MM.1S (cell line): ENCODE measurements around the gene CA12.

Experiments used
- DNase-seq: peaks from one replicate; pipeline ENCODE4 v3.0.0-alpha.2; 2015
- H2AFZ ChIP-seq: fragments of 300-600 bp; sonication (generic); 2 replicates; pipeline ENCODE4 v1.6.0; 2016; ENCODE audit warnings: antibody characterized with exemption, low read length
- H3F3A ChIP-seq: fragments of 300-600 bp; sonication (generic); 2 replicates; pipeline ENCODE4 v1.6.1; 2016; ENCODE audit warnings: mild to moderate bottlenecking, antibody characterized with exemption, low read length, moderate library complexity, mixed read lengths; ENCODE audit not compliant: insufficient read depth
- H3K27ac ChIP-seq: fragments of 300-600 bp; sonication (generic); 2 replicates; pipeline ENCODE4 v1.5.1; 2016; ENCODE audit warnings: mild to moderate bottlenecking, low read length
- H3K27me3 ChIP-seq: fragments of 300-600 bp; sonication (generic); replicated peaks from 2 replicates; pipeline ENCODE4 v1.6.0; 2016; ENCODE audit warnings: low read length; ENCODE audit not compliant: insufficient read depth
- H3K36me3 ChIP-seq: fragments of 300-600 bp; sonication (generic); replicated peaks from 2 replicates; pipeline ENCODE4 v1.6.1; 2016; ENCODE audit warnings: mild to moderate bottlenecking, low read length, mixed read lengths; ENCODE audit not compliant: insufficient read depth
- H3K4me1 ChIP-seq: fragments of 300-600 bp; sonication (generic); 2 replicates; pipeline ENCODE4 v1.6.1; 2016; ENCODE audit warnings: low read length, mixed read lengths
- H3K4me2 ChIP-seq: fragments of 300-600 bp; sonication (generic); 2 replicates; pipeline ENCODE4 v1.6.0; 2016; ENCODE audit warnings: low read depth, low read length
- H3K4me3 ChIP-seq: fragments of 300-600 bp; sonication (generic); 2 replicates; pipeline ENCODE4 v1.5.1; 2016; ENCODE audit warnings: low read length, mixed read lengths
- H3K79me2 ChIP-seq: fragments of 300-600 bp; sonication (generic); 2 replicates; pipeline ENCODE4 v1.6.1; 2016; ENCODE audit warnings: mixed run types, low read length, mixed read lengths
- H3K9ac ChIP-seq: fragments of 300-600 bp; sonication (generic); 2 replicates; pipeline ENCODE4 v1.6.1; 2016; ENCODE audit warnings: low read length, mixed read lengths
- H3K9me2 ChIP-seq: fragments of 300-600 bp; sonication (generic); replicated peaks from 2 replicates; pipeline ENCODE4 v1.6.1; 2016; ENCODE audit warnings: mild to moderate bottlenecking, low read length, mixed read lengths; ENCODE audit not compliant: insufficient read depth
- H3K9me3 ChIP-seq: fragments of 300-600 bp; sonication (generic); replicated peaks from 2 replicates; pipeline ENCODE4 v1.6.1; 2016; ENCODE audit warnings: mild to moderate bottlenecking, low read length, mixed read lengths; ENCODE audit not compliant: insufficient read depth
- H4K20me1 ChIP-seq: fragments of 300-600 bp; sonication (generic); 2 replicates; pipeline ENCODE4 v1.6.1; 2016; ENCODE audit warnings: mild to moderate bottlenecking, low read length, moderate library complexity, mixed read lengths; ENCODE audit not compliant: insufficient read depth
- CTCF ChIP-seq: fragments of 300-600 bp; sonication (generic); IDR thresholded peaks from 2 replicates; pipeline ENCODE4 v1.5.1; 2016; ENCODE audit warnings: antibody characterized with exemption, low read length, mixed read lengths
- EZH2 ChIP-seq: fragments of 300-600 bp; sonication (generic); optimal IDR thresholded peaks from 2 replicates; pipeline ENCODE3; 2017; ENCODE audit warnings: low read depth, mild to moderate bottlenecking, antibody characterized with exemption, low read length, mixed read lengths
- EZH2phosphoT487 ChIP-seq: fragments of 300-600 bp; sonication (generic); IDR thresholded peaks from 2 replicates; pipeline ENCODE4 v1.6.1; 2018; ENCODE audit warnings: antibody characterized with exemption, low read length

The CA12 gene

GRCh38 chr15:63319065-63319464 is 62.6 kb downstream of the CA12 start:
- Histone ChIP-seq H3K4me3 (no peak overlapping the region), H3K9me2 (no peaks in the 10 kb centered on the region), H3K9ac (no peak overlapping the region), H3K4me2 (no peak overlapping the region), H4K20me1 (no peaks in the 10 kb centered on the region), H3K79me2 (no peaks in the 10 kb centered on the region), H3F3A (no peaks in the 10 kb centered on the region), H3K27ac (no peak overlapping the region), H3K4me1 (no peaks in the 10 kb centered on the region), H3K9me3 (no peaks in the 10 kb centered on the region), H3K27me3 (no peaks in the 10 kb centered on the region), H2AFZ (no peak overlapping the region), H3K36me3 (no peaks in the 10 kb centered on the region)
- DNase-seq, result no peak
- no peak for TF ChIP-seq CTCF
- TF ChIP-seq EZH2, result no peak
- TF ChIP-seq EZH2phosphoT487, result no peak

GRCh38 chr15:63318344-63318743 is 63.3 kb downstream of the CA12 start:
- no peak for DNase-seq
- no peaks in the 10 kb centered on the region for H3K4me1 ChIP-seq

GRCh38 chr15:63314409-63314808 is 67.2 kb downstream of the CA12 start:
- Histone ChIP-seq H3K4me1 (no peaks in the 10 kb centered on the region), H3K9me2 (no peaks in the 10 kb centered on the region), H3K27me3 (no peaks in the 10 kb centered on the region), H3K9ac (no peak overlapping the region), H2AFZ (no peak overlapping the region), H4K20me1 (no peaks in the 10 kb centered on the region), H3K27ac (no peak overlapping the region), H3K4me2 (no peak overlapping the region), H3K79me2 (no peaks in the 10 kb centered on the region), H3K4me3 (no peak overlapping the region), H3F3A (no peaks in the 10 kb centered on the region), H3K9me3 (no peaks in the 10 kb centered on the region), H3K36me3 (no peaks in the 10 kb centered on the region)
- TF ChIP-seq EZH2 (no peak), EZH2phosphoT487 (no peak), CTCF (no peak)
- DNase-seq, result no peak

More at GRCh38 chr15:63318344-63318743, 63.3 kb downstream of the CA12 start:
- Histone ChIP-seq H3K9me2 (no peaks in the 10 kb centered on the region), H3K9me3 (no peaks in the 10 kb centered on the region), H3K27me3 (no peaks in the 10 kb centered on the region), H3K27ac (no peak overlapping the region), H3K36me3 (no peaks in the 10 kb centered on the region), H3F3A (no peaks in the 10 kb centered on the region), H2AFZ (no peak overlapping the region), H3K4me2 (no peak overlapping the region), H3K79me2 (no peaks in the 10 kb centered on the region), H3K9ac (no peak overlapping the region), H4K20me1 (no peaks in the 10 kb centered on the region), H3K4me3 (no peak overlapping the region)
- TF ChIP-seq CTCF, result no peak
- TF ChIP-seq EZH2, result no peak
- TF ChIP-seq EZH2phosphoT487, result no peak

GRCh38 chr15:63313825-63314224 is 67.8 kb downstream of the CA12 start:
- H3K4me2 ChIP-seq, result no peak overlapping the region
- no peak overlapping the region for H3K4me3 ChIP-seq
- no peak overlapping the region for H3K27ac ChIP-seq
- H2AFZ ChIP-seq, result no peak overlapping the region
- no peaks in the 10 kb centered on the region for H4K20me1 ChIP-seq
- no peaks in the 10 kb centered on the region for H3K4me1 ChIP-seq
- H3K27me3 ChIP-seq, result no peaks in the 10 kb centered on the region
- no peaks in the 10 kb centered on the region for H3F3A ChIP-seq
- H3K36me3 ChIP-seq, result no peaks in the 10 kb centered on the region
- H3K9me3 ChIP-seq, result no peaks in the 10 kb centered on the region
- no peaks in the 10 kb centered on the region for H3K79me2 ChIP-seq
- DNase-seq, result no peak
- TF ChIP-seq EZH2phosphoT487 (no peak), CTCF (no peak), EZH2 (no peak)
- H3K9me2 ChIP-seq, result no peaks in the 10 kb centered on the region
- no peak overlapping the region for H3K9ac ChIP-seq
